ENCODE data around the gene MCM5.
A peak's percentile ranks its signal among the peaks of the same experiment; 100 is the strongest.

Gene MCM5

GRCh38 chr22:35430897-35431322 is 31.0 kb downstream of the MCM5 start:
- H3K27me3 ChIP-seq (replicated peaks; ENCODE audit: insufficient read depth, low read length) = no peaks in the 10 kb centered on the region
- H2AFZ ChIP-seq (ENCODE audit: low read length) = no peak overlapping the region
- H3K9me3 ChIP-seq (replicated peaks; ENCODE audit: insufficient read depth, low read length) = no peaks in the 10 kb centered on the region
- no peak overlapping the region for H3K27ac ChIP-seq (ENCODE audit: low read length)
- peak; percentile 90 for TF ChIP-seq CTCF (IDR thresholded peaks at IDR 0.05; ENCODE audit: low read length)
- no peak for TF ChIP-seq EZH2 (optimal IDR thresholded peaks at IDR 0.05; ENCODE audit: low read depth, low read length)
- 0 out of 2 replicates have a peak, but pooled peaks cover 6% of the 10 kb centered on the region for H3K79me2 ChIP-seq (ENCODE audit: low read length)
- peaks cover 4% of the 10 kb centered on the region; the same call in 1 of the 2 replicates for H3K36me3 ChIP-seq (replicated peaks; ENCODE audit: insufficient read depth, low read length)
- peak; percentile 57 for DNase-seq
- H3K4me3 ChIP-seq (ENCODE audit: low read length) = no peak overlapping the region
- H3F3A ChIP-seq (ENCODE audit: insufficient read depth, low read length) = no peaks in the 10 kb centered on the region
- no peak overlapping the region for H3K4me2 ChIP-seq (ENCODE audit: low read depth, low read length)
- peaks cover 3% of the 10 kb centered on the region; the same call in 1 of the 2 replicates for H4K20me1 ChIP-seq (ENCODE audit: insufficient read depth, low read length)
- no peak overlapping the region for H3K9ac ChIP-seq (ENCODE audit: low read length)
- H3K9me2 ChIP-seq (replicated peaks; ENCODE audit: insufficient read depth, low read length) = no peaks in the 10 kb centered on the region
- no peaks in the 10 kb centered on the region for H3K4me1 ChIP-seq (ENCODE audit: low read length)

- Histone ChIP-seq H3K4me1 (ENCODE audit: low read length) (no peaks in the 10 kb centered on the region), H3K4me3 (ENCODE audit: low read length) (no peak overlapping the region), H3K27me3 (replicated peaks; ENCODE audit: insufficient read depth, low read length) (no peaks in the 10 kb centered on the region), H3K36me3 (replicated peaks; ENCODE audit: insufficient read depth, low read length) (0 out of 2 replicates have a peak, but pooled peaks cover 4% of the 10 kb centered on the region), H3K9ac (ENCODE audit: low read length) (no peak overlapping the region), H3F3A (ENCODE audit: insufficient read depth, low read length) (no peaks in the 10 kb centered on the region), H3K9me2 (replicated peaks; ENCODE audit: insufficient read depth, low read length) (no peaks in the 10 kb centered on the region), H2AFZ (ENCODE audit: low read length) (no peak overlapping the region), H3K9me3 (replicated peaks; ENCODE audit: insufficient read depth, low read length) (no peaks in the 10 kb centered on the region), H3K4me2 (ENCODE audit: low read depth, low read length) (no peak overlapping the region), H3K27ac (ENCODE audit: low read length) (no peak overlapping the region), H4K20me1 (ENCODE audit: insufficient read depth, low read length) (no peaks in the 10 kb centered on the region), H3K79me2 (ENCODE audit: low read length) (0 out of 2 replicates have a peak, but pooled peaks cover 6% of the 10 kb centered on the region)
- DNase-seq = no peak
- TF ChIP-seq CTCF (IDR thresholded peaks at IDR 0.05; ENCODE audit: low read length) (no peak), EZH2phosphoT487 (IDR thresholded peaks at IDR 0.05; ENCODE audit: low read length) (no peak), EZH2 (optimal IDR thresholded peaks at IDR 0.05; ENCODE audit: low read depth, low read length) (no peak)
Observed at GRCh38 chr22:35431483-35432227, 31.7 kb downstream of the MCM5 start.

- 0 out of 2 replicates have a peak, but pooled peaks cover 4% of the 10 kb centered on the region for H3K36me3 ChIP-seq (replicated peaks; ENCODE audit: insufficient read depth, low read length)
- no peaks in the 10 kb centered on the region for H3F3A ChIP-seq (ENCODE audit: insufficient read depth, low read length)
- no peaks in the 10 kb centered on the region for H3K9me3 ChIP-seq (replicated peaks; ENCODE audit: insufficient read depth, low read length)
- no peak for TF ChIP-seq CTCF (IDR thresholded peaks at IDR 0.05; ENCODE audit: low read length)
- no peak for TF ChIP-seq EZH2 (optimal IDR thresholded peaks at IDR 0.05; ENCODE audit: low read depth, low read length)
- TF ChIP-seq EZH2phosphoT487 (IDR thresholded peaks at IDR 0.05; ENCODE audit: low read length) = no peak
- H4K20me1 ChIP-seq (ENCODE audit: insufficient read depth, low read length) = no peaks in the 10 kb centered on the region
- H3K4me1 ChIP-seq (ENCODE audit: low read length) = no peaks in the 10 kb centered on the region
- 0 out of 2 replicates have a peak, but pooled peaks cover 6% of the 10 kb centered on the region for H3K79me2 ChIP-seq (ENCODE audit: low read length)
- H3K27me3 ChIP-seq (replicated peaks; ENCODE audit: insufficient read depth, low read length) = no peaks in the 10 kb centered on the region
- no peak overlapping the region for H3K4me3 ChIP-seq (ENCODE audit: low read length)
- no peak overlapping the region for H3K27ac ChIP-seq (ENCODE audit: low read length)
- no peaks in the 10 kb centered on the region for H3K9me2 ChIP-seq (replicated peaks; ENCODE audit: insufficient read depth, low read length)
- no peak overlapping the region for H3K4me2 ChIP-seq (ENCODE audit: low read depth, low read length)
- H2AFZ ChIP-seq (ENCODE audit: low read length) = no peak overlapping the region
- no peak overlapping the region for H3K9ac ChIP-seq (ENCODE audit: low read length)
- DNase-seq = no peak
Observed at GRCh38 chr22:35432228-35432905, 32.4 kb downstream of the MCM5 start.
